ENCODE measurements around the gene KRTAP1-1.
"Not testable (repeated sequence)": the region's sequence is repeated elsewhere in the genome, so short reads cannot be mapped to it uniquely, and the experiment has no call there.

The KRTAP1-1 gene

GRCh38 chr17:41069031-41069430 is 27.8 kb upstream of the KRTAP1-1 start:
- TF ChIP-seq CTCF (IDR thresholded peaks at IDR 0.05; ENCODE audit: low read depth, low read length, poor library complexity, severe bottlenecking) = no peak
- no peak for TF ChIP-seq EZH2phosphoT487 (IDR thresholded peaks at IDR 0.05; ENCODE audit: borderline replicate concordance, low read length)
- H3K4me2 ChIP-seq (ENCODE audit: low read length) = no peak overlapping the region
- H3K27ac ChIP-seq (ENCODE audit: low read depth, low read length) = no peak overlapping the region
- no peaks in the 10 kb centered on the region for H4K20me1 ChIP-seq (ENCODE audit: control insufficient read depth, insufficient read depth, low read depth, low read length)
- H3K4me1 ChIP-seq (ENCODE audit: control insufficient read depth, low read length) = no peaks in the 10 kb centered on the region
- H3K9me3 ChIP-seq (ENCODE audit: control insufficient read depth, insufficient read depth, low read length) = no peaks in the 10 kb centered on the region
- no peaks in the 10 kb centered on the region for H3K79me2 ChIP-seq (ENCODE audit: control insufficient read depth, low read length)
- H3K9me2 ChIP-seq (replicated peaks; ENCODE audit: control insufficient read depth, low read length) = no peaks in the 10 kb centered on the region
- H3K4me3 ChIP-seq (ENCODE audit: low read length) = no peak overlapping the region
- no peaks in the 10 kb centered on the region for H3K36me3 ChIP-seq (ENCODE audit: control insufficient read depth, low read length)
- H3F3A ChIP-seq (ENCODE audit: control insufficient read depth, insufficient read depth) = no peaks in the 10 kb centered on the region
- no peaks in the 10 kb centered on the region for H3K27me3 ChIP-seq (ENCODE audit: control insufficient read depth, low read length)

DNA sequence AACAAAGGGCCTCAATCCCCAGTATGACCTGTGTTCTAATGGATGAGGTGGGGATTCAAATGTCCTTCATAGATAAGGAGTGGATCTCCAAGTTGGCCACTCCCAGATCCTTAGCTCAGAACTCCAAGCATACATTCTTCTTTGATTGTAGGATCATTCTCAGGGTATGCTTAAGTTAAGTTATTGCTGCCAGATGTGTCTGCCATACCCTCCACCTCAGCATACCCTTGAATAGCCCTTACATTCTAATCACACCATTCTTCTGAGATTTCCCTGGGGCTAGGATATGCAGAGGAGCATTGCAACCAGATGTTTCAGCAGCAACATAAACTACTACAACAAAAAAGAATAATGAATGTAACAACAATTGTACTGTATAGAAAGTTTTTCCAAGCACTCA is 26.0 kb upstream of the KRTAP1-1 start:
- no peak overlapping the region for H3K4me3 ChIP-seq (ENCODE audit: low read length)
- no peaks in the 10 kb centered on the region for H3F3A ChIP-seq (ENCODE audit: control insufficient read depth, insufficient read depth)
- H4K20me1 ChIP-seq (ENCODE audit: control insufficient read depth, insufficient read depth, low read depth, low read length) = no peaks in the 10 kb centered on the region
- H3K4me1 ChIP-seq (ENCODE audit: control insufficient read depth, low read length) = no peaks in the 10 kb centered on the region
- no peak overlapping the region for H3K27ac ChIP-seq (ENCODE audit: low read depth, low read length)
- H3K9me3 ChIP-seq (ENCODE audit: control insufficient read depth, insufficient read depth, low read length) = no peaks in the 10 kb centered on the region
- no peak overlapping the region for H3K4me2 ChIP-seq (ENCODE audit: low read length)
- no peaks in the 10 kb centered on the region for H3K27me3 ChIP-seq (ENCODE audit: control insufficient read depth, low read length)
- no peaks in the 10 kb centered on the region for H3K36me3 ChIP-seq (ENCODE audit: control insufficient read depth, low read length)
- TF ChIP-seq CTCF (IDR thresholded peaks at IDR 0.05; ENCODE audit: low read depth, low read length, poor library complexity, severe bottlenecking) = no peak
- no peak for TF ChIP-seq EZH2phosphoT487 (IDR thresholded peaks at IDR 0.05; ENCODE audit: borderline replicate concordance, low read length)
- no peaks in the 10 kb centered on the region for H3K9me2 ChIP-seq (replicated peaks; ENCODE audit: control insufficient read depth, low read length)
- H3K79me2 ChIP-seq (ENCODE audit: control insufficient read depth, low read length) = no peaks in the 10 kb centered on the region

GRCh38 chr17:41065829-41066624 is 24.8 kb upstream of the KRTAP1-1 start, which contains the start of gene KRTAP2-4:
Gene KRTAP2-4, minus strand, starts transcription at chr17:41065879. Its CDS starts 34 bp downstream, at chr17:41065845.
- no peaks in the 10 kb centered on the region for H3K27me3 ChIP-seq (ENCODE audit: control insufficient read depth, low read length)
- no peaks in the 10 kb centered on the region for H3K4me1 ChIP-seq (ENCODE audit: control insufficient read depth, low read length)
- no peak within 1 kb of the TSS for H3K4me2 ChIP-seq (ENCODE audit: low read length)
- no peaks in the 10 kb centered on the region for H3K9me2 ChIP-seq (replicated peaks; ENCODE audit: control insufficient read depth, low read length)
- no peaks in the 10 kb centered on the region for H3K9me3 ChIP-seq (ENCODE audit: control insufficient read depth, insufficient read depth, low read length)
- H3F3A ChIP-seq (ENCODE audit: control insufficient read depth, insufficient read depth) = no peaks in the 10 kb centered on the region
- H4K20me1 ChIP-seq (ENCODE audit: control insufficient read depth, insufficient read depth, low read depth, low read length) = no peaks in the 10 kb centered on the region
- TF ChIP-seq CTCF (IDR thresholded peaks at IDR 0.05; ENCODE audit: low read depth, low read length, poor library complexity, severe bottlenecking) (no peak), EZH2phosphoT487 (IDR thresholded peaks at IDR 0.05; ENCODE audit: borderline replicate concordance, low read length) (no peak)
- H3K27ac ChIP-seq (ENCODE audit: low read depth, low read length) = no peak within 1 kb of the TSS
- no peaks in the 10 kb centered on the region for H3K79me2 ChIP-seq (ENCODE audit: control insufficient read depth, low read length)
- H3K4me3 ChIP-seq (ENCODE audit: low read length) = no peak within 1 kb of the TSS
- no peaks in the 10 kb centered on the region for H3K36me3 ChIP-seq (ENCODE audit: control insufficient read depth, low read length)

- not testable (repeated sequence) for H3K36me3 ChIP-seq (ENCODE audit: control insufficient read depth, low read length); H3K4me2 ChIP-seq (ENCODE audit: low read length); H3K27ac ChIP-seq (ENCODE audit: low read depth, low read length); H3K9me2 ChIP-seq (replicated peaks; ENCODE audit: control insufficient read depth, low read length); H3K4me1 ChIP-seq (ENCODE audit: control insufficient read depth, low read length); H3K79me2 ChIP-seq (ENCODE audit: control insufficient read depth, low read length); H3F3A ChIP-seq (ENCODE audit: control insufficient read depth, insufficient read depth); H3K27me3 ChIP-seq (ENCODE audit: control insufficient read depth, low read length); H3K4me3 ChIP-seq (ENCODE audit: low read length); H3K9me3 ChIP-seq (ENCODE audit: control insufficient read depth, insufficient read depth, low read length); H4K20me1 ChIP-seq (ENCODE audit: control insufficient read depth, insufficient read depth, low read depth, low read length)
These were observed 23.9 kb upstream of the KRTAP1-1 start for GRCh38 chr17:41065016-41065689.
